Right ventricle myocardium inferior (tissue), 1 donor: ENCODE measurements around the gene ATL1. TPM values are rescaled to one million over a fixed set of nuclear protein-coding genes. Genes with fewer than 3 reads are reported as not detected.

Source experiments
- ATAC-seq: fragments of 200-7000 bp; cut with Tn5 transposase; one replicate; pipeline ENCODE4 v1.9.1; 2020; ENCODE audit warnings: mild to moderate bottlenecking, moderate library complexity
- DNase-seq: peaks from one replicate; pipeline ENCODE4 v3.0.0; 2021; ENCODE audit errors: missing footprints
- intact Hi-C: fragments of 100-400 bp; cut with DNase I; formaldehyde crosslinking; loops from one replicate; pipeline ENCODE4 v1.11.0; 2022
- total RNA-seq: library from RNA; stranded (reverse); fragmentation: NEBNext Ultra II Directional; extraction: Animal tissue kit (Norgen Biotek cat#: 25700); gene quantifications from one replicate; pipeline ENCODE4 v1.2.1, GENCODE V29; 2021
- donor health status: DM: no; HTN: yes; CAD: no; lungs with severe emphysema.

Gene ATL1
- total RNA-seq, 1 donor from 2014 or later: 1.1 TPM

DNA sequence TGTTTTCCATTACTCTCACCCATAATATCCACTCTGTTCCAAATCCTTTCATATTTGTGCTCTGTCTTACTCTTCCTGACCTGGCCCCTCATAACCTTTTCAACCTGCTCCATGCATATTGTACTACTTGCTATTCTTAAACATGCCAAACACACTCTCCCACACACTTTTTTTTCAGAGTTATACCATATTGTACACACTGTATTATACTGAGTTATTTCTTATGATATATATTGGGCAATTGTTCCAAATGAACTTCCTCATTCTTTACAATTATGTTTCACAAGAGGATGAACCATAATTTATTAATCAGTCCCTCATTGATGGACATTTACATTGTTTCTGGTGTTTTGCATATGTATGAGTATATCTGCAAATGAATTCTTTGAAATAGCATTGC is 18.5 kb downstream of the ATL1 start:
- ATAC-seq (no peak), DNase-seq (no peak)
- intact Hi-C loops: no loop called here

GRCh38 chr14:50590464-50590863 is 30.5 kb downstream of the ATL1 start:
- intact Hi-C loops: no loop called here
- ATAC-seq (no peak), DNase-seq (no peak)

GRCh38 chr14:50594577-50595316 is 34.8 kb downstream of the ATL1 start:
- no peak for DNase-seq
- ATAC-seq: no peak
- intact Hi-C loops: no loop called here

DNA sequence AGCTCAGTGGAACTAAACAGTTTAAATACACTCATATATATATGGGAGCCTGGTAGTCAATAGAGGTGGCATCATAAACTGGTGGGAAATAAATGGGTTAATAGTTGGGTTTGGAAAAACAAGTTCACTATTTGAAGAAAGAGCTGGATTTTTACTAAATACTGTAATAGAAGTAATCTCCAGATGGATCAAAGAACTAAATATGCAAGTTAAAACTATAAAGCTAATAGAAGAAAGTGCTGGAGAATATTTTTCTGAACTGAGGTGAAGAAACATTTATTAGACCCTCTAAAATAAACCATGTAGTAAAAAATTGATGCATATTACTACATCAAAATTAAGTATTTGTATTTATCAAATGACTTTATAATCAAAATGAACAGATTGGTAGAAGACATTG is 38.8 kb downstream of the ATL1 start:
- intact Hi-C loops: loop anchor here (2.0 kb wide), 1 partner anchor 264 kb away; no protein-coding TSS in a partner anchor
- DNase-seq: no peak
- no peak for ATAC-seq

- intact Hi-C loops: loop anchor here (2.0 to 5.0 kb wide), 3 partner anchors 112 to 263 kb away; no protein-coding TSS in a partner anchor
- DNase-seq (no peak), ATAC-seq (peak; percentile 62)
Observed at GRCh38 chr14:50599700-50600444, 39.9 kb downstream of the ATL1 start.

DNA sequence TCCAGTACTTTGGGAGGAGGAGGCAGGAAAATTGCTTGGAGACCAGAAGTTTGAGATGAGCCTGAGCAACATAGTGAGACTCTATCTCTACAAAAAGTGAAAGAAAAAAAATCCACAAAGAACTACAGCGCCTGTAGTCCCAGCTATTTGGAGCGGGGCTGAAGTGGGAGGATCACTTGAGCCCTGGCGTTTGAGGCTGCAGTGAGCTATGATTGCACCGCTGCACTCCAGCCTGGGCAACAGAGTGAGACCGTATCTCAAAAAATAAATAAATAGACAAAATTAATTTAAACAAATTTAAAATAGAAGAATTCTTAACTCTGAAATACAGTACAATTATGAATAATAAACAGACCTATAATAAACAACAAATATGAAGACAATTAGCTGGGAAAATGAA is 40.9 kb downstream of the ATL1 start:
- intact Hi-C loops: loop anchor here (5.0 kb wide), 2 partner anchors 111 to 176 kb away; no protein-coding TSS in a partner anchor
- ATAC-seq (peak; percentile 65), DNase-seq (no peak)

DNA sequence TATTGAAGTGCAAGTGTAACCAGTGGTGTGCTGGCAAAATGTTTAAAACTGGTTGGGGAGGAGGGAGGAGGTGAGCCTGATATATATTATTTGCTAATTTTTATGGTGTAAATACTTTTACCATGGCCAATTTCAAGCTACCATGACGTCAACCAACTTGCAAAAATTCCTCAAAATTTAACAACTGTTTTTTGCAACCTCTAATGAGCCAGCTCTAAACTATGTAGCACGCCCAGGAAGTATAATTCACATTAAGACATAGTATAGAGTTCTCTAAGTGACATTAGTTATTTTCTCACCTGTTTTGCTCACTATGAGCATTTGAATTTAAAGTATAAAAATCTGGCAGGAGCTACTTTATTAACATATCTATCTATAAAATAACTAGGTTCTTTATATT is 41.4 kb downstream of the ATL1 start:
- intact Hi-C loops: loop anchor here (5.0 kb wide), 2 partner anchors 111 to 176 kb away; no protein-coding TSS in a partner anchor
- ATAC-seq (no peak), DNase-seq (no peak)

- intact Hi-C loops: loop anchor here (5.0 kb wide), 2 partner anchors 110 to 175 kb away; no protein-coding TSS in a partner anchor
- DNase-seq (no peak), ATAC-seq (no peak)
Observed at GRCh38 chr14:50602035-50602434, 42.1 kb downstream of the ATL1 start.

DNA sequence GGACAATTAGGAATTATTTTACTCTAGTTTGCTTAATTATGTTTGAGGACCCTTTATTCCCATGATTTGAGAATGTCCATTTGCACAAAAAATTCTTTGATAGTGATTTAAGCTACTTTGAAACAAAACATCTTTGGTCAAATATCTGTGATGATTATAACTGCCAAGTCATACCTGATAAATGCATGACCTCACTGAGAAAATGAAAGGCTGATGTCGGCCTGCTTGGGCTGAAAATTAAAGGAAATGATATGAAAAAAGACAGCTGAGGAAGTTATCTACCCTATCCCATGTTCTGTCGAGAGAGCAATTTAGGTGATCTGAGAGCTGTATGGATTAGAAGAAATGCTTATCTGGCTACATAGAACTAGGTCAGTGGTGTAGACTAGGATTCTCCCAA is 43.6 kb downstream of the ATL1 start:
- intact Hi-C loops: loop anchor here (5.0 kb wide), 2 partner anchors 109 to 174 kb away; no protein-coding TSS in a partner anchor
- ATAC-seq (no peak), DNase-seq (no peak)

GRCh38 chr14:50605766-50606165 is 45.8 kb downstream of the ATL1 start:
- ATAC-seq: no peak
- intact Hi-C loops: no loop called here
- no peak for DNase-seq

GRCh38 chr14:50606468-50606867 is 46.5 kb downstream of the ATL1 start:
- DNase-seq (no peak), ATAC-seq (no peak)
- intact Hi-C loops: no loop called here

GRCh38 chr14:50607181-50607580 is 47.2 kb downstream of the ATL1 start:
- intact Hi-C loops: no loop called here
- ATAC-seq: no peak

DNA sequence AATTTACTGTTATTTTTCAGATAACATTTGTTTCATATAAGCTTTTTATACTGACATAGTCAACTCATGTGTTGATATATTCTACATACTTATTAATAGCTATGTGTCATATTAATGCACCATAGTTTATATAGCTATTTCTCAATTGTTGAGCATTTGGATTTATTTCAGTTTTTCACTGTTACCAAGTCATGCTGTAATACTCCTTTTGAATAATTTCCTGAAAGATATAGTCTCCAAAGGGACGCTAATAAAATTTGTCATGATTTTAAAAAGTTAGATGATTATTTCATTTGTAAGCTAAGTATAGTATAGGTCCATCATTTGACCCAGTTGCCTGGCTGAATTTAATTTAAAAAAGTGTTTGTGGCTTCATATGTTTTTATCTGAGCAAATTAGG is 47.8 kb downstream of the ATL1 start:
- DNase-seq (no peak), ATAC-seq (no peak)
- intact Hi-C loops: no loop called here

More at GRCh38 chr14:50607181-50607580, 47.2 kb downstream of the ATL1 start:
- no peak for DNase-seq

DNA sequence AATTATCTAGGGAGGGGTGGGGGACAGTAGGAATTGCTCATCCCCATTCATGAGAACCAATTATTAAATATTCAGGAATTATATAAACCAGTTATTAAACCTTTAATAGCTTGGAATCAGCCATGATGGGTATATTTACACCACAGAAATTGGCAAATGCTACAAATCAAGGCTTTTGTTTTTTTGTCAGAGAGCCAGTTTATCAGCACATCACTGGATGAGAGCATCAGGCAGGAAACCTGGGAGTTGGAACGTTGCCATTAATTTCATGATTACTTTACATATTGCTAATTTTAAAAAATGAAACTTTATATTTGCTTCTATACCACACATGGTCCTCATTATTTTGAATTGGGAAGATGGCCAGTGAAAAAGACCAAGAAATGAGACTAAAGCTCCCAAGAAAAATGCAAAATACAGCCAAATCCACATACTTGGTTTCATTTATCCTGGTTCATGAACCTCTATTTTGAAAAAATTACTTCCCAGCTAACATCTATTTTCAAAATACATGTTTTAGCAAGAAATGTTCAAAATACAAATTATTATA is 48.4 kb downstream of the ATL1 start:
- intact Hi-C loops: no loop called here
- ATAC-seq: no peak
- DNase-seq: no peak

GRCh38 chr14:50610465-50610864 is 50.5 kb downstream of the ATL1 start:
- intact Hi-C loops: no loop called here
- ATAC-seq: no peak

GRCh38 chr14:50612806-50613205 is 52.9 kb downstream of the ATL1 start:
- DNase-seq: no peak
- intact Hi-C loops: no loop called here
- no peak for ATAC-seq

More at GRCh38 chr14:50610465-50610864, 50.5 kb downstream of the ATL1 start:
- no peak for DNase-seq

GRCh38 chr14:50615056-50615455 is 55.1 kb downstream of the ATL1 start:
- intact Hi-C loops: loop anchor here (5.0 kb wide), 1 partner anchor 162 kb away; no protein-coding TSS in a partner anchor
- ATAC-seq: no peak
- no peak for DNase-seq

DNA sequence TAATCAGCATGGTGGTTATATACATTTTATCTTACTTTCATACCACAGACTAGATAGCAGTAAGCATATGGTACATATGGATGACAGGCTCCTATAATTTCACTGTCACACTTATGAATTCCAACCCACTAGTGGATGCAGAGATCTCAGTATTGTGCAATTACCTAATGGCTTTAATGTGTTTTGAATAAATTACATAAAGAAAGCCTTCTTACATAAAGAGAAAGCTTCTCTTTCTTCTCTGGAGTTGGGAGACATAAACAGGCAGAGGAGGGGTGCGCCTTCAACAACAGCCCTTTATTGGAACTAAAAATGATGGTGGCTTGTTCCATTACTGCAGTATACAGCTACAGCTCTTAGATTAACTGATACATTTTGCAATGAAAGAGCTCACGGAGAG is 55.6 kb downstream of the ATL1 start:
- intact Hi-C loops: loop anchor here (5.0 kb wide), 1 partner anchor 162 kb away; no protein-coding TSS in a partner anchor
- DNase-seq: no peak

GRCh38 chr14:50616275-50616674 is 56.3 kb downstream of the ATL1 start:
- intact Hi-C loops: loop anchor here (5.0 kb wide), 1 partner anchor 161 kb away; no protein-coding TSS in a partner anchor
- ATAC-seq (no peak), DNase-seq (no peak)

More for the DNA sequence above, 55.6 kb downstream of the ATL1 start:
- no peak for ATAC-seq
